NCI-H2196 treated with DMSO at 0.1 percent for 48 hours (cell line): ENCODE results near the gene CELA2A.
"Not testable (repeated sequence)": the region's sequence is repeated elsewhere in the genome, so short reads cannot be mapped to it uniquely, and the experiment has no call there.

Experiments
- DNase-seq: peaks from one replicate; lab custom pipeline; 2025; ENCODE audit not compliant: unreplicated experiment; lab: John Stamatoyannopoulos, UW

The CELA2A gene

DNA sequence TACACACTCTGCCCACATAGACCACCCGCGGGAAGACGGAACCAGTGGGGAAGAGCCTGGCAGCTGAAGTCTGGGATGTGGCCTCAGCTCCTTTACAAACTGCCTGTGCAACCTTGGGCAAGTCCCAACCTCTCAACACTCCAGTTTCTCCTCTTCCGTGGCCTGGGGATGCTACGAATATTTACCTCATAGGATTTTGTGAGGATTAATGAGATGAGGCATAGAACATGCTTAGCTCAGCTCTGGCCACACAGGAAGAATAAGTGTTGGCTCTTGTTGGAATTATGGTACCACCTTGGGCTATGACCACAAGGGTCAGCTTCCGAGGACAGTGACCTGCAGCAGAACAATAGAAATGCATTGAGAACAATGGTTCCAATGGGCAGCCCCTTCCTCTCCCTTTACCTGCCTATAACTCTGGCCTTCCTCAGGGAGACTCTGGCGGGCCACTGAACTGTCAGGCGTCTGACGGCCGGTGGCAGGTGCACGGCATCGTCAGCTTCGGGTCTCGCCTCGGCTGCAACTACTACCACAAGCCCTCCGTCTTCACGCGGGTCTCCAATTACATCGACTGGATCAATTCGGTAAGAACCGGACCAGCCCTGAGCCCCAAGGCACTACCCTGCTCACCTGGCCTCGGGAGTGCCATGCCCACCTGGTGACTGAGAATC lies 10.6 kb downstream of the CELA2A start:
- not testable (repeated sequence) for DNase-seq

DNA sequence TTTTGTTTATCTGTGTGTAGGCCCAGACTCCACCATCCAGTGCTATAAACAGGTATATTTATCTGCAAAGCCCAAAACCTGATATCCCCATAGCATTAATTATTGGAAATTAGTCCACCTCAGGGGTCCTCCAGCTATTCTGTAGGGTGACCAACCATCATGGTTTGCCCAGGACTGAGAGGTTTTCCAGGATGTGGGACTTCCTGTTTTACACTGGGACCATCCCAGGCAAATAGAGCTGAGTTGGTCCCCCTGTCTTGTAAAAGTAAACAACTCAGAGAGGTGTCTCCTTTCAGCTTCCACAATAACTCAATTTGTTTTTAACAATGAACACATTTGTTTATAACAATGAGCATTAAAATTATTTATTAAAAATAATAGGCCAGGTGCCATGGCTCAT lies 11.6 kb downstream of the CELA2A start:
- no peak for DNase-seq

DNA sequence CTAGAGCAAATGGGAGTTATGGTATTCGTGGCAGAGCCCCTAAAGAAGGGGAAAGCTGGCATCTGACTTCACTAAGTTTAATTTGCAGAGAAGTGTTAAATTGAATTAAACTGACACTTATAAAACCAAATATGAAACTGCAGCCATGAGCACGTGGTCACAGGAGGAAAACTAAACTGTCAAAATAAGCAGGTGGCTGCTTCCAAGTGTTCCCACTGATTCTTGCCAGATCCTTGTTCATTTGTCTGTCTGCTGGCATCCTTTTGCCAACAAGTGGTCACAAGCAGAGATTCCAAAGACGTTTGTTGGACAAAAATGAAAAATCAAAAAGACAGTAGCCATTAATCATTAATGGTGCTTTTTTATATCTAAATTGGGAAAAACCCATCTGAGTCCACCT lies 12.8 kb downstream of the CELA2A start:
- DNase-seq: no peak

DNA sequence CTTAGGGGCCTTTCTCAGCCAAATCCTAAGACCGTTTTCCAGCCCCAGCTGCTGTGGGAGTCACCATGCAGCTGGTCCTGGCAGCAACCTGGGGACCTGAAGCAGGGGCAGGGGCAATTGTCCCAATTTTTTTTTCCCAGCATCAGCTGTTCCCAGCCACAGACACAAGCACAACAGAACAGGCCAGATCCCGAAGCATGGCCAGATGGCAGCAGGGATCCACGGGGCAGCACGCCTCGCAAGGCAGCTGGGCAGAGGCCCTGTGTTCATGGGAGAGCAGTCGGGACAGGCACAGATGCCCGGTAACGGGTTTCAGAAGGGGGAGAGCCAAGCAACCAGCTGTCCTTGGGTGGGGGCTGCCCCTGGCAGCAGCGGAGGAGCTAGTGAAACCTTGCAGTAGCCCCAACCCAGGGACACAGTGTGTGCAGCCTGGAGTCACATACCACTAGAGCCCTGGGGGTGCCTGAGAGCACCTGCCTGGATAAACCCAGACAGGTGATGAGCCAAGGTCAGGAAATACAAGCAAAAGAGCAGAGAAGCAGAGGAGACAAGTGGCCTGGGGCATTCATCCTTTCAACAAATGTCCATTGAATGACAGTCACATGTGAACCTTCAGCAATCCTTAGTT lies 13.4 kb downstream of the CELA2A start:
- not testable (repeated sequence) for DNase-seq

DNA sequence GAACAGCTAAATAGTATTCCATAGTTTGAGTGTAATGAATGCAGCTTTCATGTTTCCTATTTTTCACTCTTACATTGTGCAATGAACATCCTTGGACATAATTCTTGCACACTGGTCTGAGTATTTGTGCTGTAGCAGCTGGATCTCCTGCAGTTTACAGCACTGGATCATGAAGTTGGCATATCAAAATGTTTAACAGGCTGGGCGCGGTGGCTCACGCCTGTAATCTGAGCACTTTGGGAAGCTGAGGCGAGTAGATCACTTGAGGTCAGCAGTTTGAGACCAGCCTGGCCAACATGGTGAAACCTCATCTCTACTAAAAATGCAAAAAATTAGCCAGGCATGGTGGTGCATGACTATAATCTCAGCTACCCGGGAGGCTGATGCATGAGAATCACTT lies 14.5 kb downstream of the CELA2A start:
- not testable (repeated sequence) for DNase-seq

DNA sequence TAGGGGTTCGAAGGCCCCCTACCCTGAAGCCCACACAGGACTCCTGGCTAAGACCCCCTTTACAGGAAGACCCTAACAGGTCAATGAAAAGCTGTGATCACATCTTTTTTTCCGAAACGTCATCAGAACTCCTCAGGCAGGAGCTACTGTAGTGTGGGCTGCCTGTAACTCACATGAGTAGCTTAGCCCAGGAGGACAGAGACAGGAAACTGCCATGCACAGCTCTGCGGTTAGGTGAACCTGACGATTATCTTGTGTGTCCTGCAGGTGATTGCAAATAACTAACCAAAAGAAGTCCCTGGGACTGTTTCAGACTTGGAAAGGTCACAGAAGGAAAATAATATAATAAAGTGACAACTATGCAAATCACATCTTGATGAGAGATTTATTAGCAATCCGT lies 15.2 kb downstream of the CELA2A start:
- DNase-seq: not testable (repeated sequence)

DNA sequence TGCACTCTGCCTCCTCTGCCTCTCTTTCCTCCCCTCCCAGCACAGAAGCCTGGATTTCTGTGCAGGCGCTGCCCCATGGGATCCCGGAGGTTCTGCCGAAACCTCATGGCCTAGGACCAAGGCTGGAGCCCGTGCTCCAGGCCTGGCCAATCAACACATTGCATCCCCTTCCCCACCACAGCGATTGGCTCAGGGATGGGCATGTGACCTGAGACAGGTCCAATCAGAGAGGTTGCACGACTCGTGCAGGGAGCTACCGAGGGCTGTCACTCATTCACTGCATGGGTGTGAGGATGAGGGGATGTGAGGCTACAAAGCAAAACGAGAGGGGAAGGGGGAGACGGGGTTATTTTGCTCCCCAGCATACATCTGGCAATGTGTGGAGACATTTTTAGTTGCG lies 16.1 kb downstream of the CELA2A start:
- DNase-seq: no peak

DNA sequence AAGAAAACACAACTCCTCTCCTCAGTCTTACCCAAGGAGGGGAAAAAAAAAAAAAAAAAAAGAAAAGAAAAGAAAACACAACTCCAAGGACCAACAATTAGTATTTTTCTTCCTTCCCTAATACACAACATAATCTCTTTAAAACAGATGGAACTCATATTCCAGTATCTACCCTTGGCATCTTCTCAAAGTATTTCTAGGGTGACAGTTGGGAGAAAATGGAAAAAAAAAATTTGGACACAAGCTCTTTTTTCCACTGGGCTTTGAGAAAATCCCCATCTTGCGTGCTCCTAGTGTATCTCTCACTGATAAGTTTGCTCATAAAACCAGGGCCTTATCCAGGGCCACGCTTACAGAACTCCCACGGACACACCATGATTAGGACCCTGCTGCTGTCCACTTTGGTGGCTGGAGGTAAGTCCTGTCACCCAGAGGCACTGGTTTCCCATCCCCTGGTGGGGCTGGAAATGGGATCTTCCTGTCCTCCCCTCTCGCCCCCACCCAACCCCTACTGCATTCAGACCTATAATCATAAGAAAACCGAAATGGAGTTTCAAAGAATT lies 19.3 kb downstream of the CELA2A start, which contains the start of gene CELA2B:
Gene CELA2B, plus strand, starts transcription at position 353 of the 563 bp plus-strand sequence. Its CDS starts 22 bp downstream, at position 375.
- DNase-seq: no peak

DNA sequence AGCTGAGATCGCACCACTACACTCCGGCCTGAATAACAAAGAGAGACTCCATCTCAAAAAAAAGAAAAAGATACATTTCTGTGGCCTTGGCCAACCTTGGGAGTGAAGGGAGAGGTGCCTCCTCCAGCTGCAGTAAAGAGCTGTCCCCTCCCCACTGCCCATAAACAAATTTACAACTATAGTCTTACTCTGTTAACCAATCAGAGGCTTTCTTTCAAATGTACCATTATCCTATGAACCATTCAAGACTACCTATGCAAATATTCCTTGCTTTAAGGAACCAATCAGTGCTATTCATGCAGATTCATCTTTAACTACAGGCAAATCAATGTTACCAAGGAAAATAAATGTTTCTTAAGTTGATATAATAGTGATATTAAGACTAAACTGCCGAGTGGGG lies 20.4 kb downstream of the CELA2A start:
- no peak for DNase-seq

DNA sequence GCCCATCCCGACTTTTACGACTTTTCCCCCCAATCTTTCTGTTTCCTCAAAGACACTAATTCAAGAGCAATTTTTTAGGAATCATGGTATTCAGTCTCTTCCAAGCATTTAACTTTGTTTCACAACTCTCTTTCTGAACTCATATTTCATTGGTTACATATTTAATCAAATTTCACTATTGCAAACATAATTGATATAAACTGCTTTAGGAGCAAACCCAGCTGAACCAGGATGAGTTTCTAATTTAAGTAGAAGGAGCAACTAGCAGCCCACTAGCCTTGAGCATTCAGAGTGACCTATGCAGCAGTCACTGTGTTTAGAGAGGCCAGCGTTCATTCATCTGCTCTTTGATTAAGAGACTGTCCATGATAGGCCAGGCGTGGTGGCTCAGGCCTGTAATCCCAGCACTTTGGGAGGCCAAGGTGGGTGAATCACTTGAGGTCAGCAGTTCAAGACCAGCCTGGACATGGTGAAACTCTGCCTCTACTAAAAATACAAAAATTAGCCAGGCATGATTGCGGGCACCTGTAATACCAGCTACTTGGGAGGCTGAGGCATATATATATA lies 21.2 kb downstream of the CELA2A start:
- no peak for DNase-seq

DNA sequence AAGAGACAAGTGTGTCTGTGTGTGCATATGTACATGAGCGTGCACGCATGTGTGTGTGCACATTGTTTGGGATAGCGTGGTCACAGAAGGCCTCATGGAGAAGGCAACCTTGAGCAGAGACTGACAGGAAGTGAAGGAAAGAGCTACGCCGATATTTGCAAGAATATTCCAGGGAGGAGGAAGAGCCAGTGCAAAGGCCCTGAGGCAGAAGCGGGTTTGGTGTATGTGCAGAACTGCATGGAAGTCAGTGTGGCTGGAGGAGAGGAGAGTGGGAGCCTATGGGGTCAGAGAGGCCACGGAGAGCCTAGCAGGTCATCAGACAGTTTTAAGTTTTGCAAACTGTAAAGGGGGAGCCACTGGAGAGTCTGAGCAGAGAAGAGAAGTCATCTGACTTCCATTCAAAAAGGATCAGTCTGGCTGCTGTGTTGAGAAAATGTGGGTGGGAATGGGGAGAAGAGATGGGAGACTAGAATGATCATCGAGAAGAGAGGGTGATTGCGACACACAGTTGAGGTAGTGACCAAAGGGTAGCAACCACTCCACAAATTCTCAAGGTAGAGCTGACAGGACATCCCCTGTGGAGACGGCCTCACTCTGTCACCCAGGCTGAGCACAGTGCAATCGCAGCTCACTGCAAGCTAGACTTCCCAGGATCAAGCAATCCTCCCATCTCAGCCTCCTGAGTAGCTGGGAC lies 23.3 kb downstream of the CELA2A start:
- no peak for DNase-seq

DNA sequence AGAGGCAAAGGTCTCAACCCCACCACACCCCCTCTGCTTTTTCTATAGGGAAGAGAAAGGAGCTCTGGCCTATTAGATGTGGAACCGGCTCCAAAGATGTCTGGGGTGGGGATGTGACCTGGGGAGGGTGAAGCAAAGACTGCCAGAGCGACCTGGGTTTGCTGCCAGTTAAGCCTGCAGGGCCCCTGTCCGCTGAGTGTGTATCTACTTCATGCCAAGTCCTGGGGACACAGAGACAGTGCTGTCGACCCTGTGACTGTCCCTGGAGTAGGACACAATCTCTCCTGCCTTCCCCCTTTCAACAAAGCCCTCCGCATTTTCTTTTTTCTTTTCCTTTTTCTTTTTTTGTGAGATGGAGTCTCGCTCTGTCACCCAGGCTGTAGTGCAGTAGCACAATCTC lies 25.9 kb downstream of the CELA2A start:
- not testable (repeated sequence) for DNase-seq

DNA sequence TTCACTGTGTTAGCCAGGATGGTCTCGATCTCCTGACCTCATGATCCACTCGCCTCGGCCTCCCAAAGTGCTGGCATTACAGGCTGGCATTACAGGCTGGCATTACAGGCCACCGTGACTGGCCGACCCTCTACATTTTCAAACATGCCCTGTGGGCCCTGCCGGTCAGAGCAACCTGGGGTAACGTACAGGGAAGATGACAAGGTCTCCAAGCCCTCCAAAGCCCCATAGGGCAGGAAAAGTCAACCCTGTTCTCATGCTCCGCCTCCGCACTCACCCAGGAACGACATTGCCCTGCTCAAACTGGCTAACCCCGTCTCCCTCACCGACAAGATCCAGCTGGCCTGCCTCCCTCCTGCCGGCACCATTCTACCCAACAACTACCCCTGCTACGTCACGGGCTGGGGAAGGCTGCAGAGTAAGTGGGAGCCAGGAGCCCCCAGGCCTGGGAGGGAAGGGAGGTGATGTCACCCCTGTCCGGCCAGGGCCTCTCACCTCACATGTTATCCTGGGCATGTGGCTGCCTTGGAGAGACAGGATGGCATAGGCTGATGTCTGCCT lies 26.5 kb downstream of the CELA2A start:
- DNase-seq: not testable (repeated sequence)

DNA sequence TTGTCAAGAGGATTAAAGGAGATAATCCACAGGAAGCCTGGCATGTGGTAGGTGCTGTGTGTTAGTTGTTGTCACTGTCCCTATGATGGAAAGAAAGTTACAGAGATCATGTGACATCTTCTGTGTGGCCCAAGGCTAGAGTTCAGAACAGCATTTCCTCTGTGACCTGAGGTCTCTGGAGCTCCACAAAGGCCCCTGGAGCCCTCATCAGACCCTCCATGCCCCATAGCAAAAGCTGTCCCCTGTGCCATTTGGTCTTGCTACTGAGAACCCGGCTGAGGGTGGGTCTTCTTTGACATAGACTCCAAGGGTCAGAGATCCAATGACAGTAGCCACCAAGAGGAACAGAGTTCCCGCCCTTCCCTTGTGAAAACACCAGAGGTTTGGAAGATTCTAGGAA lies 27.4 kb downstream of the CELA2A start:
- no peak for DNase-seq

DNA sequence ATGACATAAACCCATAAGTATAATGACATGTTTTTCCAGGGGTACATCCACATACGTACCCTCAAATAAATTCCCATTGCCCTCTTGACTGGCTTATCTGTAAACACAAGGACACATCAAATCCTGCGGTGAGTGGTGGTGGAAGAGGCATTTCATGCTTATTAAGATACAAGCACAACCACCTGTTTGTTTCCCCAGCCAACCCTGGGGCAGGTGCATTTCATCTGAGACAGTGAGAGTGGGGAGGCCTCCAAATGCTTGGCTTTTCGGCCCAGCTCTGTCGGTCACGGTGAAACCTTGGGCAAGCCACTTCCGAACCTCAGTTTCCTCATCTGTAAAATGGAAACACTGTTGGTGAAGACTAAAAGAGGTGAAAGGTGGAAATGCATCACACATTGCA lies 27.9 kb downstream of the CELA2A start:
- DNase-seq: not testable (repeated sequence)

DNA sequence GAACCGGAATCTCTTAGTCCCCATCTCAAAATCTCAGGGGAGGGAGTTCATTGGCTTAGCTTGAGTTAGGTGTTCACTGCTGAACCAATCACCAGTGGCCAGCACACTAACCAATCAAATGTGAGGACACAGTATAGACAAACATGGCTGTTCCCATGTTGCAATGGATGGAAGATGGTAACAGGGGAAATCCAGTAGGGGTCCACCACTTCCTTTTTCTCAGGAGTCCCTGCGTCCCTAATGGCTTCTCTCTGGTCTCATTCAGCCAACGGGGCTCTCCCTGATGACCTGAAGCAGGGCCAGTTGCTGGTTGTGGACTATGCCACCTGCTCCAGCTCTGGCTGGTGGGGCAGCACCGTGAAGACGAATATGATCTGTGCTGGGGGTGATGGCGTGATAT lies 29.1 kb downstream of the CELA2A start:
- no peak for DNase-seq

DNA sequence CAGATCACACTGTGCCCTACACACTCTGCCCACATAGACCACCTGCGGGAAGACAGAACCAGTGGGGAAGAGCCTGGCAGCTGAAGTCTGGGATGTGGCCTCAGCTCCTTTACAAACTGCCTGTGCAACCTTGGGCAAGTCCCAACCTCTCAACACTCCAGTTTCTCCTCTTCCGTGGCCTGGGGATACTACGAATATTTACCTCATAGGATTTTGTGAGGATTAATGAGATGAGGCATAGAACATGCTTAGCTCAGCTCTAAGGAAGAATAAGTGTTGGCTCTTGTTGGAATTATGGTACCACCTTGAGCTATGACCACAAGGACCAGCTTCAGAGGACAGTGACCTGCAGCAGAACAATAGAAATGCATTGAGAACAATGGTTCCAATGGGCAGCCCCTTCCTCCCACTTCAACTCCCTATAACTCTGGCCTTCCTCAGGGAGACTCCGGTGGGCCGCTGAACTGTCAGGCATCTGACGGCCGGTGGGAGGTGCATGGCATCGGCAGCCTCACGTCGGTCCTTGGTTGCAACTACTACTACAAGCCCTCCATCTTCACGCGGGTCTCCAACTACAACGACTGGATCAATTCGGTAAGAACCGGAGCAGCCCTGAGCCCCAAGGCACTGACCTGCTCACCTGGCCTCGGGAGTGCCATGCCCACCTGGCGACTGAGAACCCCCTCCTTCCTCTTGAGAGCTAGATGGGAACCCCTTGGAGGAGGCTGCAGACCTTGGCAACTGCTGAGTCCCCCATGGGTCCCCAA lies 30.5 kb downstream of the CELA2A start:
- DNase-seq: not testable (repeated sequence)

DNA sequence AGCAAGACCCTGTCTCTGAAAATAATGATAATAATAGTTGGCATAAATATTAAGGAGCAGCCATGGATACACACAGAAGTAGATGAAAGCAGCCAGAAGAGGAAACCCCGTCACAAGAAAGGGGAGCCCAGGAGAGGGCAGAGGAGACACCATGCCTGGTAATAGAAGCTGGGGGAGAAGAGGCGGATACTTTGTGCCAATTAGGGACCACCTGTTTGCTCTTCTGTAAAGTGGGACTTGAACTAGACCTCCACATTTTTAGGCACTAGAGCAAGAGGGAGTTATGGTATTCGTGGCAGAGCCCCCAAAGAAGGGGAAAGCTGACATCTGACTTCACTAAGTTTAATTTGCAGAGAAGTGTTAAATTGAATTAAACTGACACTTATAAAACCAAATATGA lies 31.8 kb downstream of the CELA2A start:
- DNase-seq: no peak

DNA sequence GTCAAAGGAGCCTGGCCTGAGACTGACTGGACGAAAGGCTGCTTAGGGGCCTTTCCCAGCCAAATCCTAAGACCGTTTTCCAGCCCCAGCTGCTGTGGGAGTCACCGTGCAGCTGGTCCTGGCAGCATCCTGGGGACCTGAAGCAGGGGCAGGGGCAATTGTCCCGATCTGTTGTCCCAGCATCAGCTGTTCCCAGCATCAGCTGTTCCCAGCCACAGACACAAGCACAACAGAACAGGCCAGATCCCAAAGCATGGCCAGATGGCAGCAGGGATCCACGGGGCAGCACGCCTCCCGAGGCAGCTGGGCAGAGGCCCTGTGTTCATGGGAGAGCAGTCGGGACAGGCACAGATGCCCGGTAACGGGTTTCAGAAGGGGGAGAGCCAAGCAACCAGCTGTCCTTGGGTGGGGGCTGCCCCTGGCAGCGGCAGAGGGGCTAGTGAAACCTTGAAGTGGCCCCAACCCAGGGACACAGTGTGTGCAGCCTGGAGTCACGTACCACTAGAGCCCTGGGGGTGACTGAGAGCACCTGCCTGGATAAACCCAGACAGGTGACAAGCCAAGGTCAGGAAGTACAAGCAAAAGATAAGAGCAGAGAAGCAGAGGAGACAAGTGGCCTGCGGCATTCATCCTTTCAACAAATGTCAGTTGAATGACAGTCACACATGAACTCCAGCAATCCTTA lies 32.7 kb downstream of the CELA2A start:
- no peak for DNase-seq

DNA sequence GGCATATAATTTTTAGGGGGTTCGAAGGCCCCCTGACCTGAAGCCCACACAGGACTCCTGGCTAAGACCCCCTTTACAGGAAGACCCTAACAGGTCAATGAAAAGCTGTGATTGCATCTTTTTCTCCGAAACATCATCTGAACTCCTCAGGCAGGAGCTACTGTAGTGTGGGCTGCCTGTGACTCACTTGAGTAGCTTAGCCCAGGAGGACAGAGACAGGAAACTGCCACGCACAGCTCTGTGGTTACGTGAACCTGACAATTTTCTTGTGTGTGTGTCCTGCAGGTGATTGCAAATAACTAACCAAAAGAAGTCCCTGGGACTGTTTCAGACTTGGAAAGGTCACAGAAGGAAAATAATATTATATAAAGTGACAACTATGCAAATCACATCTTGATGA lies 34.5 kb downstream of the CELA2A start:
- DNase-seq: not testable (repeated sequence)
